Activated CD4-positive, alpha-beta T cell treated with anti-CD3 and anti-CD28 coated beads, Interleukin-2, amount 10 ng/mL, durations not matched to agents 7 days and 5 days (primary cell): ENCODE results near the gene HDAC10. TPM values are rescaled to one million over a fixed set of nuclear protein-coding genes. Genes with fewer than 3 reads are reported as not detected.
"Not testable (repeated sequence)": the region's sequence is repeated elsewhere in the genome, so short reads cannot be mapped to it uniquely, and the experiment has no call there.

Experiments
- CTCF ChIA-PET: fragments of 350-600 bp; sonication (Branson Sonifier 250); formaldehyde crosslinking; loops from one replicate; lab custom pipeline; 2021; ENCODE audit warnings: antibody characterized with exemption; lab: Charles Lee
- POLR2A ChIA-PET: fragments of 350-600 bp; sonication (Branson Sonifier 250); formaldehyde crosslinking; loops from one replicate; lab custom pipeline; 2021; ENCODE audit warnings: antibody characterized with exemption; lab: Charles Lee
- DNase-seq: peaks from one replicate; pipeline ENCODE4 v3.0.0-alpha.2; 2020
- H3K27ac Mint-ChIP-seq: one replicate; pipeline ENCODE4 v1.8.0; 2021; ENCODE audit warnings: mild to moderate bottlenecking, moderate library complexity, mixed read lengths
- H3K27me3 Mint-ChIP-seq: one replicate; pipeline ENCODE4 v1.8.0; 2021; ENCODE audit warnings: mixed read lengths
- H3K36me3 Mint-ChIP-seq: one replicate; pipeline ENCODE4 v1.8.0; 2021; ENCODE audit warnings: low read depth, mixed read lengths
- H3K4me1 Mint-ChIP-seq: one replicate; pipeline ENCODE4 v1.8.0; 2021; ENCODE audit warnings: mixed read lengths
- H3K4me3 Mint-ChIP-seq: one replicate; pipeline ENCODE4 v1.8.0; 2021; ENCODE audit warnings: mild to moderate bottlenecking, moderate library complexity, mixed read lengths
- H3K9me3 Mint-ChIP-seq: one replicate; pipeline ENCODE4 v1.8.0; 2021; ENCODE audit warnings: mixed read lengths
- total RNA-seq, 2 experiments: library from RNA; stranded (reverse); gene quantifications; one replicate each; pipeline ENCODE4 v1.2.3, GENCODE V29; 2021

Gene HDAC10
- total RNA-seq, 2 experiments from 2014 or later = 68.3 to 93.6 TPM

- no peaks in the 10 kb centered on the region for H3K27me3 Mint-ChIP-seq
- CTCF ChIA-PET = no interaction called here
- H3K27ac Mint-ChIP-seq = no peak overlapping the region
- H3K4me1 Mint-ChIP-seq = no peaks in the 10 kb centered on the region
- no peaks in the 10 kb centered on the region for H3K9me3 Mint-ChIP-seq
- DNase-seq = no peak
- no peak overlapping the region for H3K4me3 Mint-ChIP-seq
- POLR2A ChIA-PET = no interaction called here
- no peaks in the 10 kb centered on the region for H3K36me3 Mint-ChIP-seq
Measured at GRCh38 chr22:50281384-50281760, 30.3 kb upstream of the HDAC10 start.

GRCh38 chr22:50280708-50281383 is 29.8 kb upstream of the HDAC10 start:
- no peaks in the 10 kb centered on the region for H3K27me3 Mint-ChIP-seq
- H3K36me3 Mint-ChIP-seq = no peaks in the 10 kb centered on the region
- CTCF ChIA-PET = no interaction called here
- H3K4me3 Mint-ChIP-seq = no peak overlapping the region
- no peaks in the 10 kb centered on the region for H3K9me3 Mint-ChIP-seq
- POLR2A ChIA-PET = no interaction called here
- peaks cover under 1% of the 10 kb centered on the region for H3K4me1 Mint-ChIP-seq
- no peak overlapping the region for H3K27ac Mint-ChIP-seq
- DNase-seq = no peak

- CTCF ChIA-PET = interaction anchor here (1.6 kb wide), 1 partner anchor 45 kb away, joined by 7 read pairs; no protein-coding TSS in a partner anchor
- H3K4me1 Mint-ChIP-seq = peaks cover 2% of the 10 kb centered on the region
Measured at GRCh38 chr22:50280022-50280707, 29.1 kb upstream of the HDAC10 start.

GRCh38 chr22:50278956-50279619 is 28.0 kb upstream of the HDAC10 start:
- ChIA-PET POLR2A (no interaction called here), CTCF (interaction anchor here (0.5 to 1.6 kb wide), 2 partner anchors 44 to 46 kb away, joined by 4 to 7 read pairs; no protein-coding TSS in a partner anchor)
- DNase-seq = no peak

More at GRCh38 chr22:50280022-50280707, 29.1 kb upstream of the HDAC10 start:
- no peak overlapping the region for H3K27ac Mint-ChIP-seq
- no peak for DNase-seq
- H3K36me3 Mint-ChIP-seq = no peaks in the 10 kb centered on the region
- H3K4me3 Mint-ChIP-seq = no peak overlapping the region
- H3K9me3 Mint-ChIP-seq = no peaks in the 10 kb centered on the region
- no peaks in the 10 kb centered on the region for H3K27me3 Mint-ChIP-seq
- POLR2A ChIA-PET = no interaction called here

GRCh38 chr22:50278461-50278860 is 27.4 kb upstream of the HDAC10 start:
- no peak overlapping the region for H3K4me3 Mint-ChIP-seq
- no peaks in the 10 kb centered on the region for H3K27me3 Mint-ChIP-seq
- H3K9me3 Mint-ChIP-seq = no peaks in the 10 kb centered on the region
- CTCF ChIA-PET = interaction anchor here (0.5 to 1.6 kb wide), 2 partner anchors 45 to 46 kb away, joined by 4 to 7 read pairs; no protein-coding TSS in a partner anchor
- POLR2A ChIA-PET = no interaction called here
- DNase-seq = no peak
- peaks cover 2% of the 10 kb centered on the region for H3K4me1 Mint-ChIP-seq
- H3K27ac Mint-ChIP-seq = no peak overlapping the region
- no peaks in the 10 kb centered on the region for H3K36me3 Mint-ChIP-seq

More at GRCh38 chr22:50278956-50279619, 28.0 kb upstream of the HDAC10 start:
- Mint-ChIP-seq H3K27me3 (no peaks in the 10 kb centered on the region), H3K36me3 (no peaks in the 10 kb centered on the region), H3K4me1 (peaks cover 2% of the 10 kb centered on the region), H3K27ac (no peak overlapping the region), H3K4me3 (no peak overlapping the region), H3K9me3 (no peaks in the 10 kb centered on the region)

GRCh38 chr22:50277761-50278160 is 26.7 kb upstream of the HDAC10 start:
- no peaks in the 10 kb centered on the region for H3K36me3 Mint-ChIP-seq
- CTCF ChIA-PET = no interaction called here

GRCh38 chr22:50276143-50276542 is 25.1 kb upstream of the HDAC10 start:
- Mint-ChIP-seq H3K27ac (no peak overlapping the region), H3K4me1 (peaks cover 6% of the 10 kb centered on the region), H3K9me3 (no peaks in the 10 kb centered on the region), H3K27me3 (peaks cover 8% of the 10 kb centered on the region), H3K4me3 (no peak overlapping the region), H3K36me3 (no peaks in the 10 kb centered on the region)
- ChIA-PET POLR2A (no interaction called here), CTCF (interaction anchor here (0.5 to 5.5 kb wide), 63 partner anchors 9 to 416 kb away, joined by 3 to 54 read pairs (median 4); partner anchors contain the start of genes ADM2, DENND6B, HDAC10 and MAPK12)
- peak; percentile 48 for DNase-seq

More at GRCh38 chr22:50277761-50278160, 26.7 kb upstream of the HDAC10 start:
- DNase-seq = no peak
- POLR2A ChIA-PET = no interaction called here
- Mint-ChIP-seq H3K9me3 (no peaks in the 10 kb centered on the region), H3K27me3 (peaks cover 2% of the 10 kb centered on the region), H3K4me1 (peaks cover 4% of the 10 kb centered on the region), H3K27ac (no peak overlapping the region), H3K4me3 (no peak overlapping the region)

- POLR2A ChIA-PET = no interaction called here
- peaks cover 10% of the 10 kb centered on the region for H3K4me1 Mint-ChIP-seq
Measured at GRCh38 chr22:50275181-50276055, 24.4 kb upstream of the HDAC10 start.

GRCh38 chr22:50274771-50275170 is 23.7 kb upstream of the HDAC10 start:
- peaks cover 10% of the 10 kb centered on the region for H3K4me1 Mint-ChIP-seq
- no peaks in the 10 kb centered on the region for H3K36me3 Mint-ChIP-seq
- H3K9me3 Mint-ChIP-seq = no peaks in the 10 kb centered on the region
- CTCF ChIA-PET = interaction anchor here (0.5 to 5.5 kb wide), 7 partner anchors 11 to 251 kb away, joined by 3 to 54 read pairs (median 4); partner anchors contain the start of genes DENND6B, MAPK12 and SCO2
- H3K4me3 Mint-ChIP-seq = no peak overlapping the region
- POLR2A ChIA-PET = no interaction called here
- no peak for DNase-seq
- peaks cover 9% of the 10 kb centered on the region for H3K27me3 Mint-ChIP-seq
- no peak overlapping the region for H3K27ac Mint-ChIP-seq

More at GRCh38 chr22:50275181-50276055, 24.4 kb upstream of the HDAC10 start:
- peaks cover 9% of the 10 kb centered on the region for H3K27me3 Mint-ChIP-seq
- no peaks in the 10 kb centered on the region for H3K36me3 Mint-ChIP-seq
- H3K9me3 Mint-ChIP-seq = no peaks in the 10 kb centered on the region
- H3K27ac Mint-ChIP-seq = no peak overlapping the region
- CTCF ChIA-PET = interaction anchor here (0.7 to 5.5 kb wide), 24 partner anchors 12 to 416 kb away, joined by 3 to 54 read pairs (median 6); partner anchors contain the start of genes DENND6B, MAPK12 and SCO2
- no peak overlapping the region for H3K4me3 Mint-ChIP-seq
- no peak for DNase-seq

- ChIA-PET CTCF (interaction anchor here (0.5 to 5.5 kb wide), 5 partner anchors 11 to 74 kb away, joined by 3 to 25 read pairs (median 3); partner anchors contain the start of genes HDAC10 and MAPK12), POLR2A (no interaction called here)
- Mint-ChIP-seq H3K27ac (no peak overlapping the region), H3K4me1 (peaks cover 13% of the 10 kb centered on the region), H3K9me3 (no peaks in the 10 kb centered on the region), H3K36me3 (no peaks in the 10 kb centered on the region), H3K4me3 (no peak overlapping the region), H3K27me3 (peaks cover 10% of the 10 kb centered on the region)
- DNase-seq = peak; percentile 59
Measured at GRCh38 chr22:50274311-50274710, 23.2 kb upstream of the HDAC10 start.

GRCh38 chr22:50273781-50274180 is 22.7 kb upstream of the HDAC10 start:
- H3K4me1 Mint-ChIP-seq = peaks cover 14% of the 10 kb centered on the region
- H3K4me3 Mint-ChIP-seq, H3K9me3 Mint-ChIP-seq, DNase-seq, H3K27ac Mint-ChIP-seq, POLR2A ChIA-PET, H3K36me3 Mint-ChIP-seq: not testable (repeated sequence)
- CTCF ChIA-PET = interaction anchor here (1.2 to 5.5 kb wide), 5 partner anchors 10 to 252 kb away, joined by 3 to 25 read pairs (median 5); partner anchors contain the start of genes HDAC10, MAPK12 and SCO2
- H3K27me3 Mint-ChIP-seq = peaks cover 11% of the 10 kb centered on the region
